ENCODE measurements around the gene DIP2C. TPM values are rescaled to one million over a fixed set of nuclear protein-coding genes. Genes with fewer than 3 reads are reported as not detected.

The DIP2C gene
- total RNA-seq, 1 experiment from 2014 or later: 11.0 TPM

DNA sequence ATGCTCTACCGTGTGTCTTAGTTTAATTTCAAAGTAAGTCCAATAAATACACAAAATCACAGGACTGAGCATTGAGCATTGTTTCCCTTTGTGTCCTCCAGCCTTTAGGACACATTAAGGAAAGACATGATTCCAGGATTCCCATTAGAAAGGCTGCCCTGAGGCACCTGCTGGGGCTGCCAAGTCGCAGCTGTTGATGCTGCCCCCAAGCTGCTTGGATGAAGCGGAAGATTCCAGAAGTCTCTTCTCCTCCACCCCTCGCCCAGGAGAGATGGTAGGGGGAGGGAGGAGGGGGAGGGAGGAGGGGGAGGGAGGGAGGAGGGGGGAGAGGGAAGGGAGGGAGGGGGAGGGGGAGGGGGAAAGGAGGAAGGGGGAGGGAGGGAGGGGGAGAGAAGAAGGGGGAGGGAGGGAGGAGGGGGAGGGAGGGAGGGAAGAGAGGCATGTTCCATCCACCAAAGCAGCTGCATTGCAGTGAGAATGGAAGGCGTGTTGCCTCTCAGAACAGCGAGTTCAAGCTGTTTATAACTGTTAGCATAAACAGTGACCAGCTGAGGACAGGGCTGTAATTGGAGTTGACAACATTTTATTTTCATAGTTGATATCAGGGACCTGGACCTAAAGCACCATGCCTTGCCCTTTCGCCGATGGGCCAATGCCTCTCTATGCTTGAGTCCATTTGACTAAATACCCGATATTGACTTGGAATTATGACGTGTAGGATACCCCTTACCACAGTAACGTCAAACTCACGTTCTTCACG lies 67.3 kb downstream of the DIP2C start (continued):
- TF ChIP-seq, protein P1, sequence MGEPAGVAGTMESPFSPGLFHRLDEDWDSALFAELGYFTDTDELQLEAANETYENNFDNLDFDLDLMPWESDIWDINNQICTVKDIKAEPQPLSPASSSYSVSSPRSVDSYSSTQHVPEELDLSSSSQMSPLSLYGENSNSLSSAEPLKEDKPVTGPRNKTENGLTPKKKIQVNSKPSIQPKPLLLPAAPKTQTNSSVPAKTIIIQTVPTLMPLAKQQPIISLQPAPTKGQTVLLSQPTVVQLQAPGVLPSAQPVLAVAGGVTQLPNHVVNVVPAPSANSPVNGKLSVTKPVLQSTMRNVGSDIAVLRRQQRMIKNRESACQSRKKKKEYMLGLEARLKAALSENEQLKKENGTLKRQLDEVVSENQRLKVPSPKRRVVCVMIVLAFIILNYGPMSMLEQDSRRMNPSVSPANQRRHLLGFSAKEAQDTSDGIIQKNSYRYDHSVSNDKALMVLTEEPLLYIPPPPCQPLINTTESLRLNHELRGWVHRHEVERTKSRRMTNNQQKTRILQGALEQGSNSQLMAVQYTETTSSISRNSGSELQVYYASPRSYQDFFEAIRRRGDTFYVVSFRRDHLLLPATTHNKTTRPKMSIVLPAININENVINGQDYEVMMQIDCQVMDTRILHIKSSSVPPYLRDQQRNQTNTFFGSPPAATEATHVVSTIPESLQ (CRISPR knock-in tag; IDR thresholded peaks at IDR 0.05): no peak
- TF ChIP-seq SOX15 (CRISPR knock-in tag; IDR thresholded peaks at IDR 0.05) (no peak), NR2C2 (CRISPR knock-in tag; IDR thresholded peaks at IDR 0.05) (no peak), CBFB (CRISPR knock-in tag; IDR thresholded peaks at IDR 0.05; ENCODE audit: low read depth) (no peak)
- TF ChIP-seq, protein P2, sequence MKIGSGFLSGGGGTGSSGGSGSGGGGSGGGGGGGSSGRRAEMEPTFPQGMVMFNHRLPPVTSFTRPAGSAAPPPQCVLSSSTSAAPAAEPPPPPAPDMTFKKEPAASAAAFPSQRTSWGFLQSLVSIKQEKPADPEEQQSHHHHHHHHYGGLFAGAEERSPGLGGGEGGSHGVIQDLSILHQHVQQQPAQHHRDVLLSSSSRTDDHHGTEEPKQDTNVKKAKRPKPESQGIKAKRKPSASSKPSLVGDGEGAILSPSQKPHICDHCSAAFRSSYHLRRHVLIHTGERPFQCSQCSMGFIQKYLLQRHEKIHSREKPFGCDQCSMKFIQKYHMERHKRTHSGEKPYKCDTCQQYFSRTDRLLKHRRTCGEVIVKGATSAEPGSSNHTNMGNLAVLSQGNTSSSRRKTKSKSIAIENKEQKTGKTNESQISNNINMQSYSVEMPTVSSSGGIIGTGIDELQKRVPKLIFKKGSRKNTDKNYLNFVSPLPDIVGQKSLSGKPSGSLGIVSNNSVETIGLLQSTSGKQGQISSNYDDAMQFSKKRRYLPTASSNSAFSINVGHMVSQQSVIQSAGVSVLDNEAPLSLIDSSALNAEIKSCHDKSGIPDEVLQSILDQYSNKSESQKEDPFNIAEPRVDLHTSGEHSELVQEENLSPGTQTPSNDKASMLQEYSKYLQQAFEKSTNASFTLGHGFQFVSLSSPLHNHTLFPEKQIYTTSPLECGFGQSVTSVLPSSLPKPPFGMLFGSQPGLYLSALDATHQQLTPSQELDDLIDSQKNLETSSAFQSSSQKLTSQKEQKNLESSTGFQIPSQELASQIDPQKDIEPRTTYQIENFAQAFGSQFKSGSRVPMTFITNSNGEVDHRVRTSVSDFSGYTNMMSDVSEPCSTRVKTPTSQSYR (CRISPR knock-in tag; IDR thresholded peaks at IDR 0.05): no peak
- TF ChIP-seq, protein P3, sequence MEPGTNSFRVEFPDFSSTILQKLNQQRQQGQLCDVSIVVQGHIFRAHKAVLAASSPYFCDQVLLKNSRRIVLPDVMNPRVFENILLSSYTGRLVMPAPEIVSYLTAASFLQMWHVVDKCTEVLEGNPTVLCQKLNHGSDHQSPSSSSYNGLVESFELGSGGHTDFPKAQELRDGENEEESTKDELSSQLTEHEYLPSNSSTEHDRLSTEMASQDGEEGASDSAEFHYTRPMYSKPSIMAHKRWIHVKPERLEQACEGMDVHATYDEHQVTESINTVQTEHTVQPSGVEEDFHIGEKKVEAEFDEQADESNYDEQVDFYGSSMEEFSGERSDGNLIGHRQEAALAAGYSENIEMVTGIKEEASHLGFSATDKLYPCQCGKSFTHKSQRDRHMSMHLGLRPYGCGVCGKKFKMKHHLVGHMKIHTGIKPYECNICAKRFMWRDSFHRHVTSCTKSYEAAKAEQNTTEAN (CRISPR knock-in tag; IDR thresholded peaks at IDR 0.05): no peak
- TF ChIP-seq, protein P4, sequence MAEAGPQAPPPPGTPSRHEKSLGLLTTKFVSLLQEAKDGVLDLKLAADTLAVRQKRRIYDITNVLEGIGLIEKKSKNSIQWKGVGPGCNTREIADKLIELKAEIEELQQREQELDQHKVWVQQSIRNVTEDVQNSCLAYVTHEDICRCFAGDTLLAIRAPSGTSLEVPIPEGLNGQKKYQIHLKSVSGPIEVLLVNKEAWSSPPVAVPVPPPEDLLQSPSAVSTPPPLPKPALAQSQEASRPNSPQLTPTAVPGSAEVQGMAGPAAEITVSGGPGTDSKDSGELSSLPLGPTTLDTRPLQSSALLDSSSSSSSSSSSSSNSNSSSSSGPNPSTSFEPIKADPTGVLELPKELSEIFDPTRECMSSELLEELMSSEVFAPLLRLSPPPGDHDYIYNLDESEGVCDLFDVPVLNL (CRISPR knock-in tag; IDR thresholded peaks at IDR 0.05; ENCODE audit: borderline replicate concordance, low read depth): no peak

DNA sequence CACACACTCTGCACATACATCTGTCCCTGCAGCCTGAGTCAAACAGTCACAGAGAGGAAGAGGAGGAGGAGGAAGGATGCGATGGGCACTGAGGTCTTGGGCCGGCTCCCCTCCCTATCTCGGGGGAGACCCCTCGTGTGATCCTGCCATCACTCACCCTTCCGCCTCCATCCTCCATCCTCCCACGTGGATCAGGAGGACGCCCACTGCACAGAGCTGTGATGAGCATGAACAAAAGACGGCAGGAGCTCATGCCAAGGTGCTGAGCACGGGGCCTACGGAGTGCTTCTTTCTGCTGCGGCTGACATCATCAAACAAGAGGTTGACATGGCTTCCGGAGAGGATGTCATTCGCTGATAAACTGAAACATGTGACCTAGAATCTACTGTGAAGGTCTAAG lies 68.0 kb downstream of the DIP2C start:
- H3K4me3 Mint-ChIP-seq: no peak overlapping the region
- H3K9me3 Mint-ChIP-seq: no peaks in the 10 kb centered on the region
- DNase-seq (ENCODE audit: low spot score): no peak
- no peaks in the 10 kb centered on the region for H3K36me3 Mint-ChIP-seq
- POLR2A ChIA-PET: no interaction called here
- ATAC-seq: no peak
- TF ChIP-seq ZNF232 (CRISPR knock-in tag; IDR thresholded peaks at IDR 0.05): no peak
- TF ChIP-seq NFATC4 (CRISPR knock-in tag; IDR thresholded peaks at IDR 0.05): no peak
- TF ChIP-seq, protein P5, sequence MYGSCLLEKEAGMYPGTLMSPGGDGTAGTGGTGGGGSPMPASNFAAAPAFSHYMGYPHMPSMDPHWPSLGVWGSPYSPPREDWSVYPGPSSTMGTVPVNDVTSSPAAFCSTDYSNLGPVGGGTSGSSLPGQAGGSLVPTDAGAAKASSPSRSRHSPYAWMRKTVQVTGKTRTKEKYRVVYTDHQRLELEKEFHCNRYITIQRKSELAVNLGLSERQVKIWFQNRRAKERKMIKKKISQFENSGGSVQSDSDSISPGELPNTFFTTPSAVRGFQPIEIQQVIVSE (CRISPR knock-in tag; IDR thresholded peaks at IDR 0.05; ENCODE audit: borderline replicate concordance): no peak
- TF ChIP-seq, protein P1 (CRISPR knock-in tag; IDR thresholded peaks at IDR 0.05): no peak
- TF ChIP-seq, protein P6, sequence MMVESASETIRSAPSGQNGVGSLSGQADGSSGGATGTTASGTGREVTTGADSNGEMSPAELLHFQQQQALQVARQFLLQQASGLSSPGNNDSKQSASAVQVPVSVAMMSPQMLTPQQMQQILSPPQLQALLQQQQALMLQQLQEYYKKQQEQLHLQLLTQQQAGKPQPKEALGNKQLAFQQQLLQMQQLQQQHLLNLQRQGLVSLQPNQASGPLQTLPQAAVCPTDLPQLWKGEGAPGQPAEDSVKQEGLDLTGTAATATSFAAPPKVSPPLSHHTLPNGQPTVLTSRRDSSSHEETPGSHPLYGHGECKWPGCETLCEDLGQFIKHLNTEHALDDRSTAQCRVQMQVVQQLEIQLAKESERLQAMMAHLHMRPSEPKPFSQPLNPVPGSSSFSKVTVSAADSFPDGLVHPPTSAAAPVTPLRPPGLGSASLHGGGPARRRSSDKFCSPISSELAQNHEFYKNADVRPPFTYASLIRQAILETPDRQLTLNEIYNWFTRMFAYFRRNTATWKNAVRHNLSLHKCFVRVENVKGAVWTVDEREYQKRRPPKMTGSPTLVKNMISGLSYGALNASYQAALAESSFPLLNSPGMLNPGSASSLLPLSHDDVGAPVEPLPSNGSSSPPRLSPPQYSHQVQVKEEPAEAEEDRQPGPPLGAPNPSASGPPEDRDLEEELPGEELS (CRISPR knock-in tag; IDR thresholded peaks at IDR 0.05): no peak
- TF ChIP-seq NR2C2 (CRISPR knock-in tag; IDR thresholded peaks at IDR 0.05): no peak
- TF ChIP-seq, protein P3 (CRISPR knock-in tag; IDR thresholded peaks at IDR 0.05): no peak
- TF ChIP-seq PRRX2 (CRISPR knock-in tag; IDR thresholded peaks at IDR 0.05): no peak
- no peak for TF ChIP-seq NR1H2 (CRISPR knock-in tag; IDR thresholded peaks at IDR 0.05)
- no peak for TF ChIP-seq TCF7 (CRISPR knock-in tag; IDR thresholded peaks at IDR 0.05; ENCODE audit: low read depth)
- TF ChIP-seq, protein P7, sequence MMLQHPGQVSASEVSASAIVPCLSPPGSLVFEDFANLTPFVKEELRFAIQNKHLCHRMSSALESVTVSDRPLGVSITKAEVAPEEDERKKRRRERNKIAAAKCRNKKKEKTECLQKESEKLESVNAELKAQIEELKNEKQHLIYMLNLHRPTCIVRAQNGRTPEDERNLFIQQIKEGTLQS (CRISPR knock-in tag; conservative IDR thresholded peaks at IDR 0.05): no peak
- TF ChIP-seq TP53 (CRISPR knock-in tag; IDR thresholded peaks at IDR 0.05): no peak
- TF ChIP-seq, protein P2 (CRISPR knock-in tag; IDR thresholded peaks at IDR 0.05): no peak
- H3K4me1 Mint-ChIP-seq: peaks cover 48% of the 10 kb centered on the region
- no peak overlapping the region for H3K27ac Mint-ChIP-seq
- CTCF ChIA-PET: no interaction called here
- no peaks in the 10 kb centered on the region for H3K27me3 Mint-ChIP-seq (ENCODE audit: low read depth)

Data from WTC11 (cell line).